ENCODE data around the gene TMEM18.

- TF ChIP-seq POLR2A (IDR thresholded peaks at IDR 0.05) = no peak
- no peak for TF ChIP-seq CTCF (IDR thresholded peaks at IDR 0.05)
Measured at GRCh38 chr2:644871-645270, 32.3 kb downstream of the TMEM18 start.
